GM12864 (cell line): ENCODE results near the gene HES1.

ENCODE experiments used
- DNase-seq: peaks from one replicate; pipeline ENCODE4 v3.0.0-alpha.2; 2011; ENCODE audit warnings: low read depth
- H3K4me3 ChIP-seq: 2 replicates; pipeline ENCODE4 v1.5.1; 2011; ENCODE audit warnings: mild to moderate bottlenecking, low read depth, low read length, control low read depth
- TF ChIP-seq, protein P1 (sequence below): IDR thresholded peaks from 2 replicates; pipeline ENCODE4 v1.5.1; 2011; ENCODE audit warnings: low read depth, mild to moderate bottlenecking, moderate library complexity, low read length, control low read depth, inconsistent platforms; ENCODE audit errors: missing control alignments

The HES1 gene

GRCh38 chr3:194098081-194098842 lies 37.7 kb upstream of the HES1 start:
- no peak overlapping the region for H3K4me3 ChIP-seq
- TF ChIP-seq, protein P1, sequence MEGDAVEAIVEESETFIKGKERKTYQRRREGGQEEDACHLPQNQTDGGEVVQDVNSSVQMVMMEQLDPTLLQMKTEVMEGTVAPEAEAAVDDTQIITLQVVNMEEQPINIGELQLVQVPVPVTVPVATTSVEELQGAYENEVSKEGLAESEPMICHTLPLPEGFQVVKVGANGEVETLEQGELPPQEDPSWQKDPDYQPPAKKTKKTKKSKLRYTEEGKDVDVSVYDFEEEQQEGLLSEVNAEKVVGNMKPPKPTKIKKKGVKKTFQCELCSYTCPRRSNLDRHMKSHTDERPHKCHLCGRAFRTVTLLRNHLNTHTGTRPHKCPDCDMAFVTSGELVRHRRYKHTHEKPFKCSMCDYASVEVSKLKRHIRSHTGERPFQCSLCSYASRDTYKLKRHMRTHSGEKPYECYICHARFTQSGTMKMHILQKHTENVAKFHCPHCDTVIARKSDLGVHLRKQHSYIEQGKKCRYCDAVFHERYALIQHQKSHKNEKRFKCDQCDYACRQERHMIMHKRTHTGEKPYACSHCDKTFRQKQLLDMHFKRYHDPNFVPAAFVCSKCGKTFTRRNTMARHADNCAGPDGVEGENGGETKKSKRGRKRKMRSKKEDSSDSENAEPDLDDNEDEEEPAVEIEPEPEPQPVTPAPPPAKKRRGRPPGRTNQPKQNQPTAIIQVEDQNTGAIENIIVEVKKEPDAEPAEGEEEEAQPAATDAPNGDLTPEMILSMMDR: no peak
- DNase-seq: no peak

DNA sequence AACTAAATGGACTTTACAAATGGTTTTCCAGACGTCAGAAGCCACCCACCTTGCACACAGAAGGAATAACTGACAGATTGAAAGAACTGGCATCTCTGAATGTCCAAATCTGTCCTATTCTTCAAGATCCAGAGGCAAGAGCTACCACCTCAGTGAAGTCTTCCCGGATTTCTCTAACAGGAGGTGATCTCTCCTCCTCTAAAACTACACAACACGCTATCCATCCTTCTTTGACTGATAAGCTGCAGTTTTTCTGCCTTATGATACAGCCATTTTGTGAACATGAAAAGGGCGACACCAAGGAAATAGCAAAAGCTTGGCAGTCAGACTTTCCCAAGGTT lies 37.1 kb upstream of the HES1 start:
- H3K4me3 ChIP-seq: no peak overlapping the region
- no peak for DNase-seq
- TF ChIP-seq, protein P1: no peak

GRCh38 chr3:194099215-194099614 lies 36.7 kb upstream of the HES1 start:
- no peak for DNase-seq

DNA sequence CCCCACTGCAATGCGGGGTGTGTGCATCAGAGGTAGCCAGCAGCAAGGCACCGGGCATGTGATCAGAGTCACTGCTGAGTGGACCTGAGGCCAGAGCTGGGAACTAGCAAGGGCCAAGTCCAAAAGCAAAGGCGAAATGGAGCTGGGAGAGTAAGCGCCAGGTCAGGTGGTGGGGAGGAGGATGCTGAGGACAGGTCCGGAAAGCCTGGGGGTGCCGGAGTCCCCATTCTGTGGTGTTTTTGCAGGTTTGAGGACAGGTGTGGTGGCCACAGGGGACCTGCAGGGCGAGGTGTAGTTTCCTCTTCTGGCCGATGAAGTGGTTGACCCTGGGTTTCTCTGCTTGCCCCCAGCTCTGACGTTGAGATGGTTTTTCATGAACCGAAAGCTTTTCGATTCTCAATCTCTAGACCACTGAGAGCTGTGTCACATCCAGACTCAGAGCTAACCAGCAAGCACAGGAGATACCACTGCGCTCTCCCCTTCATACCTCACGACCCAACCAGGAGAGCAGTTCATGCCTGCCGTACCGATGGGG lies 35.0 kb upstream of the HES1 start:
- peak; percentile 82 for DNase-seq
- TF ChIP-seq, protein P1: no peak
- no peak overlapping the region for H3K4me3 ChIP-seq

More at GRCh38 chr3:194099215-194099614, 36.7 kb upstream of the HES1 start:
- TF ChIP-seq, protein P1: no peak
- H3K4me3 ChIP-seq: no peak overlapping the region

- H3K4me3 ChIP-seq: no peak overlapping the region
Measured at GRCh38 chr3:194101592-194102432, 34.1 kb upstream of the HES1 start.

DNA sequence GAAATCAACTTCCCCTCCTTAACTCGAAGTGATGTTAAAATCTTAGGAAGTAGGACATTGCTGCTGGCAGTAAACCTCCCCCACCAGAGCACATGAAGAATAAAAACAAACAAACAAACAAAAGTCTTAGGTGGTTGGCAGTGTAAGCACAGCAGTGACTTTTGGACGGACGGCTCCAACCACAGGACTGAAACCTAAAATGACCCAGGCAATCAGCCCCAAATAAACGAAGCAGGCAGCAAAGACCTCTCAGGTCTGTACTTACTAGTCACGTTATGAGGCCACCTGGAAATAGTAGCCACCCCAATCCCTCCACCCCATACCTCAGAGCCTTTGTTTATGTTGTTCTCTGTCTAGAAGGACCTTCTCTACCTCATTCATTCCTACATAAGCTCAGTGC lies 33.5 kb upstream of the HES1 start:
- no peak overlapping the region for H3K4me3 ChIP-seq
- TF ChIP-seq, protein P1: no peak
- peak; percentile 52 for DNase-seq

More at GRCh38 chr3:194101592-194102432, 34.1 kb upstream of the HES1 start:
- no peak for DNase-seq
- TF ChIP-seq, protein P1: no peak
